ENCODE data around the gene SIN3B.

The SIN3B gene

DNA sequence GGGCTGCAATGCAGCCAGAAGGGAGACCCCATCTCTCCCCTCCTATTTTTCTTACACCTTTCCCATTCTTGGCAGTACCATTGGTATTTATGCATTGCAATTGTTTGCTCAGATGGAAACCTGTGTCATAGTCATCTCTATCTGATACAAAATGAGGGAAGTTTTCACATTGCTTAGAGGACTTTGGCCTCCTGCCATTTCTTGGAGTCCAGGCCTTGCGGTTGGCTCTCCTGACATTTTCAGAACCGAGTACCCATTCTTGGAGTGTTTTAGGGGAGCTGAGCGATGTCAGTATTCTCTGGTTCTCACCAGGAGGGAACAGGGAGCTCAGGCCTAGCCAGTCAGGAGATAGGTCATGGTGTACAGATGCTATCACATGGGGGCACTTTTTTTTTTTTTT lies 1.5 kb downstream of the SIN3B start:
- TF ChIP-seq, protein P1, sequence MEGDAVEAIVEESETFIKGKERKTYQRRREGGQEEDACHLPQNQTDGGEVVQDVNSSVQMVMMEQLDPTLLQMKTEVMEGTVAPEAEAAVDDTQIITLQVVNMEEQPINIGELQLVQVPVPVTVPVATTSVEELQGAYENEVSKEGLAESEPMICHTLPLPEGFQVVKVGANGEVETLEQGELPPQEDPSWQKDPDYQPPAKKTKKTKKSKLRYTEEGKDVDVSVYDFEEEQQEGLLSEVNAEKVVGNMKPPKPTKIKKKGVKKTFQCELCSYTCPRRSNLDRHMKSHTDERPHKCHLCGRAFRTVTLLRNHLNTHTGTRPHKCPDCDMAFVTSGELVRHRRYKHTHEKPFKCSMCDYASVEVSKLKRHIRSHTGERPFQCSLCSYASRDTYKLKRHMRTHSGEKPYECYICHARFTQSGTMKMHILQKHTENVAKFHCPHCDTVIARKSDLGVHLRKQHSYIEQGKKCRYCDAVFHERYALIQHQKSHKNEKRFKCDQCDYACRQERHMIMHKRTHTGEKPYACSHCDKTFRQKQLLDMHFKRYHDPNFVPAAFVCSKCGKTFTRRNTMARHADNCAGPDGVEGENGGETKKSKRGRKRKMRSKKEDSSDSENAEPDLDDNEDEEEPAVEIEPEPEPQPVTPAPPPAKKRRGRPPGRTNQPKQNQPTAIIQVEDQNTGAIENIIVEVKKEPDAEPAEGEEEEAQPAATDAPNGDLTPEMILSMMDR (IDR thresholded peaks at IDR 0.05; ENCODE audit: insufficient read depth, low read length, poor library complexity, severe bottlenecking): no peak
- no peak for TF ChIP-seq EZH2phosphoT487 (conservative IDR thresholded peaks at IDR 0.05; ENCODE audit: low read length)
- Histone ChIP-seq H3F3A (ENCODE audit: insufficient read depth) (no peaks in the 10 kb centered on the region), H4K20me1 (ENCODE audit: low read depth, low read length) (no peaks in the 10 kb centered on the region), H3K9me2 (replicated peaks; ENCODE audit: insufficient read depth, low read length) (no peaks in the 10 kb centered on the region), H3K9me3 (ENCODE audit: insufficient read depth, low read length) (no peaks in the 10 kb centered on the region), H3K4me2 (ENCODE audit: low read depth, low read length, poor library complexity, severe bottlenecking) (peak overlapping the region; percentile 72), H3K36me3 (ENCODE audit: low read length) (no peaks in the 10 kb centered on the region), H2AFZ (ENCODE audit: low read depth, low read length, severe bottlenecking) (no peak overlapping the region), H3K27me3 (ENCODE audit: low read length) (no peaks in the 10 kb centered on the region), H3K9ac (ENCODE audit: low read length) (no peak overlapping the region), H3K79me2 (ENCODE audit: insufficient read depth, low read length) (0 out of 2 replicates have a peak, but pooled peaks cover 9% of the 10 kb centered on the region), H3K27ac (ENCODE audit: low read depth, low read length) (no peak overlapping the region), H3K4me3 (ENCODE audit: insufficient read depth, low read length, poor library complexity, severe bottlenecking) (no peak overlapping the region)

DNA sequence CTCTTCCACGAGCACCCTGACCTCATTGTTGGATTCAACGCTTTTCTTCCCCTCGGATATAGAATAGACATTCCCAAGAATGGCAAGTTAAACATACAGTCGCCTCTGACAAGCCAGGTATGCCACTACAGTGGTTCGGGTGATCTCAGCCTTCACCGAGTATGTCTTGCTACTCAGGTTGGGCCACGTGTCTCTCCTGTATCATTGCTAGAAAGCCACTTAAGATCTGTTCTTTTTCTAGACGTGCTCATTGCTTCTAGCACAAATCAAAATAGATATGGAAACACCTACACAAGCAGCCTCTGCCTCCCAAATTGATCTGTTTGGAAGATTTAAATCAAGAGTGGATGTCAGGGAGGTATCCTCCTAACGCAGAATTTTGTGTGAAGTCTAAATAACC lies 2.3 kb downstream of the SIN3B start:
- H3K36me3 ChIP-seq (ENCODE audit: low read length): no peaks in the 10 kb centered on the region
- TF ChIP-seq EZH2phosphoT487 (conservative IDR thresholded peaks at IDR 0.05; ENCODE audit: low read length): no peak
- H3K9me2 ChIP-seq (replicated peaks; ENCODE audit: insufficient read depth, low read length): no peaks in the 10 kb centered on the region
- H4K20me1 ChIP-seq (ENCODE audit: low read depth, low read length): no peaks in the 10 kb centered on the region
- H2AFZ ChIP-seq (ENCODE audit: low read depth, low read length, severe bottlenecking): no peak overlapping the region
- no peak overlapping the region for H3K9ac ChIP-seq (ENCODE audit: low read length)
- no peaks in the 10 kb centered on the region for H3K9me3 ChIP-seq (ENCODE audit: insufficient read depth, low read length)
- no peaks in the 10 kb centered on the region for H3K27me3 ChIP-seq (ENCODE audit: low read length)
- no peak overlapping the region for H3K4me3 ChIP-seq (ENCODE audit: insufficient read depth, low read length, poor library complexity, severe bottlenecking)
- no peak overlapping the region for H3K4me2 ChIP-seq (ENCODE audit: low read depth, low read length, poor library complexity, severe bottlenecking)
- H3K27ac ChIP-seq (ENCODE audit: low read depth, low read length): no peak overlapping the region
- H3K79me2 ChIP-seq (ENCODE audit: insufficient read depth, low read length): 0 out of 2 replicates have a peak, but pooled peaks cover 9% of the 10 kb centered on the region
- no peaks in the 10 kb centered on the region for H3F3A ChIP-seq (ENCODE audit: insufficient read depth)

DNA sequence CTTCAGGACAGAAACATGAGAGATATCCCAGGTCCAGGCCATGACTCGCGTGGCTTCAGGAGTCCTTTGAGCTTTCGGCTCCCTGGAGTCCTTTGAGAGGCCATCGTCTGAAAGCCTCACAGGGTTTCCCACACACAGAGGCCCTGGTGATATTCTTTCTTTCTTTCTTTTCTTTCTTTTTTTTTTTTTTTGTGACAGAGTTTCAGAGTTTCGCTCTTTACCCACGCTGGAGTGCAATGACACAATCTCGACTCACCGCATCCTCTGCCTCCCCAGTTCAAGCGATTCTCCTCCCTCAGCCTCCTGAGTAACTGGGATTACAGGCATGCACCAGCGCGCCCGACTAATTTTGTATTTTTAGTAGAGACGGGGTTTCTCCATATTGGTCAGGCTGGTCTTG lies 5.5 kb downstream of the SIN3B start:
- H4K20me1 ChIP-seq (ENCODE audit: low read depth, low read length): no peaks in the 10 kb centered on the region
- H3K36me3 ChIP-seq (ENCODE audit: low read length): no peaks in the 10 kb centered on the region
- no peak overlapping the region for H3K9ac ChIP-seq (ENCODE audit: low read length)
- H3K79me2 ChIP-seq (ENCODE audit: insufficient read depth, low read length): 0 out of 2 replicates have a peak, but pooled peaks cover 6% of the 10 kb centered on the region
- no peaks in the 10 kb centered on the region for H3K9me3 ChIP-seq (ENCODE audit: insufficient read depth, low read length)
- no peak for TF ChIP-seq EZH2phosphoT487 (conservative IDR thresholded peaks at IDR 0.05; ENCODE audit: low read length)
- TF ChIP-seq, protein P1 (IDR thresholded peaks at IDR 0.05; ENCODE audit: insufficient read depth, low read length, poor library complexity, severe bottlenecking): no peak
- H3K9me2 ChIP-seq (replicated peaks; ENCODE audit: insufficient read depth, low read length): no peaks in the 10 kb centered on the region
- H2AFZ ChIP-seq (ENCODE audit: low read depth, low read length, severe bottlenecking): no peak overlapping the region
- no peaks in the 10 kb centered on the region for H3K27me3 ChIP-seq (ENCODE audit: low read length)
- no peak overlapping the region for H3K4me3 ChIP-seq (ENCODE audit: insufficient read depth, low read length, poor library complexity, severe bottlenecking)
- H3K27ac ChIP-seq (ENCODE audit: low read depth, low read length): no peak overlapping the region
- no peaks in the 10 kb centered on the region for H3F3A ChIP-seq (ENCODE audit: insufficient read depth)
- no peak overlapping the region for H3K4me2 ChIP-seq (ENCODE audit: low read depth, low read length, poor library complexity, severe bottlenecking)

DNA sequence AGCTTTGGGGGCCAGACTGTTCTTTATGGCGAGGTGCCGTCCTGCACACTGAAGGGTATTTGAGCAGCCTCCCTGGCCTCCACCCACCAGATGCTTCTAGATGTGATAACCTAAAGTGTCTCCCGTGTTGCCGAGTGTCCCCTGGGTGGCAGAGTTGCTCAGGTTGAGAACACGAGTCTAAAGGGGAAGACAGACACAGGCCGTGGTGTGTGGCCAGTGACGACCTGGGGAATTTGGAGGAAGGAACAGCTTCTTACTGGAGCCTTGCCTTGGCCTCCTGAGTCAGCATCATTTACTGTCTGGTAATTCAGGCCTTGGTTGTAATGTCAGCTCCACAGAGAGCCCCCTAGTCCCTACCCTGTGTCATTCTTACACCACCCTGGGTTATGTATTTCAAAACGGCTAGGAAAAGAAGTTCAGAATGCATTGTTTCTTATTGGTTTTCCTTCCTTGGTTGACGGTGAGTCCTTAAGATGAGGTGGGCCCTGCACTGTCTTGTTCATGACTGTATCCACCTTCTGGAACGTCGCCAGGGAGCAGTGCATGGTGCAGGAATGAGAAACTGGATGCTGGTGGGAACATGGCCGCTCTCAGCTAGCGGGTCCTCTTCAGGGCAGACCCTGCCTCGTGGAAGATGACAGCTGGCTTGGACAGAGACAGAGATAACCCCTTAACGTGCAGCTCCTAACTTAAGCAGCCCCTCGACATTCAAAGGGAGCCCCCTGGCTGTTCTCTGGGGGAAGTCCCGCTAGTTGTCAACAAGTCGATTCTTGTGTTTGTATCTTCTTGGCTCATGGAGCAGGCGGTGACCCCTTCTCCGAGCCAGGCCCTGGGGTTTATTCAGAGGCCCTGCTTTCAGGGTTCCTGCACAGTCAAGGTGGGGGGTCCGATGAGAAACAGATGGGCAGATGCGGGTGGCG lies 7.2 kb downstream of the SIN3B start:
- no peak overlapping the region for H3K27ac ChIP-seq (ENCODE audit: low read depth, low read length)
- TF ChIP-seq EZH2phosphoT487 (conservative IDR thresholded peaks at IDR 0.05; ENCODE audit: low read length): no peak
- TF ChIP-seq, protein P1 (IDR thresholded peaks at IDR 0.05; ENCODE audit: insufficient read depth, low read length, poor library complexity, severe bottlenecking): no peak
- H3K79me2 ChIP-seq (ENCODE audit: insufficient read depth, low read length): no peaks in the 10 kb centered on the region
- H3F3A ChIP-seq (ENCODE audit: insufficient read depth): no peaks in the 10 kb centered on the region
- H2AFZ ChIP-seq (ENCODE audit: low read depth, low read length, severe bottlenecking): no peak overlapping the region
- no peaks in the 10 kb centered on the region for H3K36me3 ChIP-seq (ENCODE audit: low read length)
- no peak overlapping the region for H3K9ac ChIP-seq (ENCODE audit: low read length)
- H3K9me2 ChIP-seq (replicated peaks; ENCODE audit: insufficient read depth, low read length): no peaks in the 10 kb centered on the region
- H3K4me3 ChIP-seq (ENCODE audit: insufficient read depth, low read length, poor library complexity, severe bottlenecking): no peak overlapping the region
- H4K20me1 ChIP-seq (ENCODE audit: low read depth, low read length): no peaks in the 10 kb centered on the region
- H3K27me3 ChIP-seq (ENCODE audit: low read length): no peaks in the 10 kb centered on the region
- H3K9me3 ChIP-seq (ENCODE audit: insufficient read depth, low read length): no peaks in the 10 kb centered on the region
- no peak overlapping the region for H3K4me2 ChIP-seq (ENCODE audit: low read depth, low read length, poor library complexity, severe bottlenecking)

Data from SU-DHL-6 (cell line).